Measurements from ENCODE around the gene ERP44. TPM values are rescaled to one million over a fixed set of nuclear protein-coding genes. Genes with fewer than 3 reads are reported as not detected.
A peak's percentile ranks its signal among the peaks of the same experiment; 100 is the strongest.
"Not testable (repeated sequence)": the region's sequence is repeated elsewhere in the genome, so short reads cannot be mapped to it uniquely, and the experiment has no call there.

ERP44 gene
- total RNA-seq (10 to 100 TPM; 11.3 to 15.1 (median 12.5) TPM), total RNA-seq (40.0 to 65.6 (median 50.6) reads per million in 29 experiments)
- 16.6 TPM for total RNA-seq (2013)

- H3K9me3 ChIP-seq, result no peaks in the 10 kb centered on the region
- Mint-ChIP-seq H3K36me3 (peaks cover 9% of the 10 kb centered on the region), H3K27ac (peak within 1 kb of the TSS; percentile 86 to 97), H3K27me3 (no peaks in the 10 kb centered on the region), H3K4me1 (peaks cover 40 to 51% (median 43%) of the 10 kb centered on the region in 3 donors), H3K9me3 (no peaks in the 10 kb centered on the region), H3K4me3 (peak within 1 kb of the TSS; percentile 97 to 99 (median 99))
- peak within 1 kb of the TSS; percentile 76 to 99 for H3K4me3 ChIP-seq (ENCODE audit: control insufficient read depth in 1 of 2, extremely low read depth in 1 of 2, low read length in 1 of 2)
- H3K27me3 ChIP-seq (replicated peaks in 1 of 2; ENCODE audit: control insufficient read depth in 2 of 2, extremely low read depth in 1 of 2, insufficient read depth in 2 of 2, low read length in 1 of 2), result no peaks in the 10 kb centered on the region
- H3K36me3 ChIP-seq (ENCODE audit: control insufficient read depth in 2 of 2, extremely low read depth in 1 of 2, insufficient read depth in 1 of 2, low read length in 1 of 2), result peaks cover 0 to 3% of the 10 kb centered on the region in 2 donors
- ATAC-seq (replicated peaks in 1 of 4) (peak; percentile 99 to 100 (median 100)), DNase-seq (peak; percentile 89 to 99 (median 96))
- H3K27ac ChIP-seq (ENCODE audit: low read length), result peak within 1 kb of the TSS; percentile 77
- WGBS (ENCODE audit: insufficient coverage), result 0% methylated on average over 33 of the region's 54 CpGs
- ChIA-PET CTCF (interaction anchor here (0.5 to 0.6 kb wide), 2 partner anchors 120 to 274 kb away, joined by 3 to 4 read pairs; no protein-coding TSS in a partner anchor), POLR2A (interaction anchor here in 1 of 2 donors (0.5 kb wide), 1 partner anchor 782 kb away, joined by 4 read pairs; no protein-coding TSS in a partner anchor)
- peaks cover 16 to 19% of the 10 kb centered on the region in 2 experiments for H3K4me1 ChIP-seq (ENCODE audit: control insufficient read depth in 1 of 2, extremely low read depth in 1 of 2, insufficient read depth in 2 of 2, low read length in 2 of 2)
Observed at GRCh38 chr9:100098887-100099721, at the start of gene ERP44, which contains the start of gene INVS. TSS of gene ERP44 (minus strand) at chr9:100099000. CDS start at chr9:100098840, 160 bp downstream. TSS of gene INVS (plus strand) at chr9:100099243. CDS start at chr9:100104522, 5,279 bp downstream.

GRCh38 chr9:100145976-100146375 is 47.2 kb upstream of the ERP44 start:
- H3K27me3 ChIP-seq (replicated peaks in 1 of 2; ENCODE audit: control insufficient read depth in 2 of 2, extremely low read depth in 1 of 2, insufficient read depth in 2 of 2, low read length in 1 of 2); CTCF ChIA-PET; H3K27ac Mint-ChIP-seq; ATAC-seq (replicated peaks in 1 of 4); H3K9me3 Mint-ChIP-seq; DNase-seq; H3K9me3 ChIP-seq; H3K27ac ChIP-seq (ENCODE audit: low read length); H3K4me1 Mint-ChIP-seq; H3K4me3 Mint-ChIP-seq; POLR2A ChIA-PET; H3K27me3 Mint-ChIP-seq; H3K4me1 ChIP-seq (ENCODE audit: control insufficient read depth in 1 of 2, extremely low read depth in 1 of 2, insufficient read depth in 2 of 2, low read length in 2 of 2); H3K4me3 ChIP-seq (ENCODE audit: control insufficient read depth in 1 of 2, extremely low read depth in 1 of 2, low read length in 1 of 2); H3K36me3 ChIP-seq (ENCODE audit: control insufficient read depth in 2 of 2, extremely low read depth in 1 of 2, insufficient read depth in 1 of 2, low read length in 1 of 2): not testable (repeated sequence)
- 100% methylated on average over 6 of the region's 8 CpGs for WGBS (ENCODE audit: insufficient coverage)
- peaks cover 21% of the 10 kb centered on the region for H3K36me3 Mint-ChIP-seq

- ATAC-seq (replicated peaks in 1 of 4); DNase-seq; H3K4me1 Mint-ChIP-seq; H3K4me1 ChIP-seq (ENCODE audit: control insufficient read depth in 1 of 2, extremely low read depth in 1 of 2, insufficient read depth in 2 of 2, low read length in 2 of 2); H3K36me3 ChIP-seq (ENCODE audit: control insufficient read depth in 2 of 2, extremely low read depth in 1 of 2, insufficient read depth in 1 of 2, low read length in 1 of 2); H3K27me3 Mint-ChIP-seq; POLR2A ChIA-PET; H3K9me3 Mint-ChIP-seq; H3K27ac ChIP-seq (ENCODE audit: low read length); H3K4me3 Mint-ChIP-seq; H3K27me3 ChIP-seq (replicated peaks in 1 of 2; ENCODE audit: control insufficient read depth in 2 of 2, extremely low read depth in 1 of 2, insufficient read depth in 2 of 2, low read length in 1 of 2); H3K27ac Mint-ChIP-seq; CTCF ChIA-PET; H3K9me3 ChIP-seq; H3K4me3 ChIP-seq (ENCODE audit: control insufficient read depth in 1 of 2, extremely low read depth in 1 of 2, low read length in 1 of 2): not testable (repeated sequence)
- peaks cover 17% of the 10 kb centered on the region for H3K36me3 Mint-ChIP-seq
- 88% methylated on average over 15 of the region's 15 CpGs for WGBS (ENCODE audit: insufficient coverage)
Observed at GRCh38 chr9:100145167-100145934, 46.6 kb upstream of the ERP44 start.

DNA sequence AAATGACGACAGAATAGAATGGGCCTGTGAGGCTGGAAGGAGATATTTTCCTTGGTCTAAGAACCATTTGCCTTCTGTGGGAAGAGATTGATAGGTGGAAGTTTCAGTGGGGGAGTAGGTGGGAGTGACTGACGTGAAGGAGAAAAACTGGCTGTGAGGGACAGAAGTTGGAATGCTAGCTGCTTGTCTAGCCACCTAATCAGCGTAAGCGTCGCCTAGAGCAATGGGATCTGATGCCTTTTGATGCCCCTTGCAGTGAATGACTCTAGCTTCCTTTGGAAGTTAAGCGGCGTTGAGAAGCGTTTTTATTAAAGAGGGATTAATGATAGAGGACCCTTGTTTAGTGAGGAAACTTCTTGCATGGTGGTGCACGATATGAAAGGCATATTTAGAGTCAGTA is 43.1 kb upstream of the ERP44 start:
- H3K4me3 Mint-ChIP-seq; H3K27ac ChIP-seq (ENCODE audit: low read length); H3K36me3 ChIP-seq (ENCODE audit: control insufficient read depth in 2 of 2, extremely low read depth in 1 of 2, insufficient read depth in 1 of 2, low read length in 1 of 2); H3K9me3 ChIP-seq; ATAC-seq (replicated peaks in 1 of 4); H3K27me3 Mint-ChIP-seq; H3K27me3 ChIP-seq (replicated peaks in 1 of 2; ENCODE audit: control insufficient read depth in 2 of 2, extremely low read depth in 1 of 2, insufficient read depth in 2 of 2, low read length in 1 of 2); POLR2A ChIA-PET; H3K9me3 Mint-ChIP-seq; H3K4me3 ChIP-seq (ENCODE audit: control insufficient read depth in 1 of 2, extremely low read depth in 1 of 2, low read length in 1 of 2); CTCF ChIA-PET; H3K27ac Mint-ChIP-seq; DNase-seq; H3K4me1 ChIP-seq (ENCODE audit: control insufficient read depth in 1 of 2, extremely low read depth in 1 of 2, insufficient read depth in 2 of 2, low read length in 2 of 2); H3K4me1 Mint-ChIP-seq: not testable (repeated sequence)
- peaks cover 15% of the 10 kb centered on the region for H3K36me3 Mint-ChIP-seq
- 98% methylated on average over 8 of the region's 9 CpGs for WGBS (ENCODE audit: insufficient coverage)

GRCh38 chr9:100140303-100140702 is 41.5 kb upstream of the ERP44 start:
- DNase-seq; CTCF ChIA-PET; H3K4me1 ChIP-seq (ENCODE audit: control insufficient read depth in 1 of 2, extremely low read depth in 1 of 2, insufficient read depth in 2 of 2, low read length in 2 of 2); H3K4me3 ChIP-seq (ENCODE audit: control insufficient read depth in 1 of 2, extremely low read depth in 1 of 2, low read length in 1 of 2); ATAC-seq (replicated peaks in 1 of 4); H3K27ac ChIP-seq (ENCODE audit: low read length); H3K36me3 ChIP-seq (ENCODE audit: control insufficient read depth in 2 of 2, extremely low read depth in 1 of 2, insufficient read depth in 1 of 2, low read length in 1 of 2); POLR2A ChIA-PET; H3K27me3 ChIP-seq (replicated peaks in 1 of 2; ENCODE audit: control insufficient read depth in 2 of 2, extremely low read depth in 1 of 2, insufficient read depth in 2 of 2, low read length in 1 of 2); H3K27me3 Mint-ChIP-seq; H3K4me3 Mint-ChIP-seq; H3K4me1 Mint-ChIP-seq; H3K27ac Mint-ChIP-seq; H3K36me3 Mint-ChIP-seq; H3K9me3 ChIP-seq; H3K9me3 Mint-ChIP-seq: not testable (repeated sequence)
- WGBS (ENCODE audit: insufficient coverage), result 100% methylated on average over 3 of the region's 6 CpGs

GRCh38 chr9:100136799-100137198 is 38.0 kb upstream of the ERP44 start:
- H3K36me3 ChIP-seq (ENCODE audit: control insufficient read depth in 2 of 2, extremely low read depth in 1 of 2, insufficient read depth in 1 of 2, low read length in 1 of 2); H3K4me3 Mint-ChIP-seq; POLR2A ChIA-PET; H3K27me3 ChIP-seq (replicated peaks in 1 of 2; ENCODE audit: control insufficient read depth in 2 of 2, extremely low read depth in 1 of 2, insufficient read depth in 2 of 2, low read length in 1 of 2); H3K4me1 ChIP-seq (ENCODE audit: control insufficient read depth in 1 of 2, extremely low read depth in 1 of 2, insufficient read depth in 2 of 2, low read length in 2 of 2); H3K27ac Mint-ChIP-seq; DNase-seq; H3K9me3 ChIP-seq; CTCF ChIA-PET; H3K27me3 Mint-ChIP-seq; H3K4me3 ChIP-seq (ENCODE audit: control insufficient read depth in 1 of 2, extremely low read depth in 1 of 2, low read length in 1 of 2); ATAC-seq (replicated peaks in 1 of 4); H3K27ac ChIP-seq (ENCODE audit: low read length); H3K9me3 Mint-ChIP-seq; H3K4me1 Mint-ChIP-seq: not testable (repeated sequence)
- 95% methylated on average over 4 of the region's 5 CpGs for WGBS (ENCODE audit: insufficient coverage)
- peaks cover 35% of the 10 kb centered on the region for H3K36me3 Mint-ChIP-seq

Data from T-cell (primary cell).